ENCODE results near the gene P2RX3. TPM values are rescaled to one million over a fixed set of nuclear protein-coding genes. Genes with fewer than 3 reads are reported as not detected.

Gene P2RX3
- total RNA-seq, 4 donors from 2014 or later: not detected

- no peak overlapping the region for H3K4me3 ChIP-seq (ENCODE audit: low read depth, poor library complexity, severe bottlenecking)
- DNase-seq (ENCODE audit: low spot score in 2 of 2): no peak
- TF ChIP-seq POLR2A (IDR thresholded peaks at IDR 0.05): no peak
- TF ChIP-seq, protein P1, sequence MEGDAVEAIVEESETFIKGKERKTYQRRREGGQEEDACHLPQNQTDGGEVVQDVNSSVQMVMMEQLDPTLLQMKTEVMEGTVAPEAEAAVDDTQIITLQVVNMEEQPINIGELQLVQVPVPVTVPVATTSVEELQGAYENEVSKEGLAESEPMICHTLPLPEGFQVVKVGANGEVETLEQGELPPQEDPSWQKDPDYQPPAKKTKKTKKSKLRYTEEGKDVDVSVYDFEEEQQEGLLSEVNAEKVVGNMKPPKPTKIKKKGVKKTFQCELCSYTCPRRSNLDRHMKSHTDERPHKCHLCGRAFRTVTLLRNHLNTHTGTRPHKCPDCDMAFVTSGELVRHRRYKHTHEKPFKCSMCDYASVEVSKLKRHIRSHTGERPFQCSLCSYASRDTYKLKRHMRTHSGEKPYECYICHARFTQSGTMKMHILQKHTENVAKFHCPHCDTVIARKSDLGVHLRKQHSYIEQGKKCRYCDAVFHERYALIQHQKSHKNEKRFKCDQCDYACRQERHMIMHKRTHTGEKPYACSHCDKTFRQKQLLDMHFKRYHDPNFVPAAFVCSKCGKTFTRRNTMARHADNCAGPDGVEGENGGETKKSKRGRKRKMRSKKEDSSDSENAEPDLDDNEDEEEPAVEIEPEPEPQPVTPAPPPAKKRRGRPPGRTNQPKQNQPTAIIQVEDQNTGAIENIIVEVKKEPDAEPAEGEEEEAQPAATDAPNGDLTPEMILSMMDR (IDR thresholded peaks at IDR 0.05): no peak
- intact Hi-C loops (cut with DNase I; ENCODE audit: low total_unique reads): no loop called here
- WGBS, 2 donors: 88 to 92% methylated on average over 3 of the region's 3 CpGs
Observed at GRCh38 chr11:57419146-57419545, 81.0 kb downstream of the P2RX3 start.

DNA sequence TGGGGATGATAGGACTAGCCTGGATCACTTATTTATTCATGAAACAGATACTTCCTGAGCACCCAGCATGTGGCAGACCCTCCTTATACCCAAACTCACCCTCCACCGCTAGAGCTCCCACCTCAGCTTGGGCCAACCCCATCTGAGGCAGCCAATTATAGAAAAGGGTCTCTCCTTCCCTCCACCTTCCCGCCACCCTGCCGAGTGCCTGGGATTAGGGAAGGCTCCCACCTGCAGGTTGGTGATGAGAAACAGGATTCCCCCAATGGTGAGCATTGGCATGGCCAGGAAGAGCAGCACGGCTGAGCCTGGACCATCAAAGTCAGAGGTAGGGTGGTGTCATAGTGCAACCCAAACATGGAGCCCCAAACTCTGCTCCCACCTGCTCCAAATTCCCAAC lies 82.9 kb downstream of the P2RX3 start:
- no peak for DNase-seq (ENCODE audit: low spot score in 2 of 2)
- intact Hi-C loops (cut with DNase I; ENCODE audit: low total_unique reads): loop anchor here (2.0 kb wide), 1 partner anchor 26 kb away; no protein-coding TSS in a partner anchor

DNA sequence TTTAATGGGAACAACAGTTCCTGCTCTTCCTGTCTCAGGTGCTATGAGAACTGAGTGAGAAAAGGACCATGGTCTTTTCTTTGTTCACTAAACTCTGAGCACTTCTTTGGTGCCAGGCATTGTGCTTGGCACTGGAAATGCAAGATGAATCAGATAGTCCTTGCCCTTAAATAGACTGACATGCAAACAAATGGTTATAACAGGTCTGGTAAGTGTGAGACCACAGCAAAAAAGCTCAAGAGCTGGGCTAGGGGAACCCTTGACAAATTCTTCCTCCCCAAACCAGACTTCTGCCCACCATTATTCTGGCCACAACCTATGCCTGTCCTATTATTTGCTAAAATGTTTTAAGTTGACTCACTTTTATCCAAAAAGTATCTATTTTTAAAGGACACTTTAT lies 83.7 kb downstream of the P2RX3 start:
- no peak for DNase-seq (ENCODE audit: low spot score in 2 of 2)
- intact Hi-C loops (cut with DNase I; ENCODE audit: low total_unique reads): loop anchor here (2.0 kb wide), 1 partner anchor 27 kb away; no protein-coding TSS in a partner anchor
- no peak overlapping the region for H3K4me3 ChIP-seq (ENCODE audit: low read depth, poor library complexity, severe bottlenecking)
- no peak for TF ChIP-seq POLR2A (IDR thresholded peaks at IDR 0.05)
- TF ChIP-seq, protein P1 (IDR thresholded peaks at IDR 0.05): no peak

More for the DNA sequence above, 82.9 kb downstream of the P2RX3 start:
- no peak overlapping the region for H3K4me3 ChIP-seq (ENCODE audit: low read depth, poor library complexity, severe bottlenecking)
- WGBS, 2 donors: 87 to 96% methylated on average over 4 of the region's 4 CpGs
- TF ChIP-seq, protein P1 (IDR thresholded peaks at IDR 0.05): no peak
- no peak for TF ChIP-seq POLR2A (IDR thresholded peaks at IDR 0.05)

Other genes with a start within 250 kb of the P2RX3 start
- gene LRRC55, start 156.4 kb upstream of the P2RX3 start, total RNA-seq: under 1 TPM in 2 of 4 donors, not detected in 2; 0.08 to 0.15 TPM
- gene APLNR, start 101.1 kb upstream of the P2RX3 start, total RNA-seq: 1 to 10 TPM in 2 of 4 donors, under 1 TPM in 2; 0.17 to 1.6 (median 0.82) TPM
- gene TNKS1BP1, start 13.4 kb upstream of the P2RX3 start, total RNA-seq: 100 to 1,000 TPM; 219 to 273 (median 230) TPM
- 10 to 100 TPM; 66.1 to 76.1 (median 74.6) TPM for gene SSRP1, start 2.5 kb upstream of the P2RX3 start, total RNA-seq
- gene PRG3, start 42.8 kb downstream of the P2RX3 start, total RNA-seq: not detected
- 1 to 10 TPM in 1 of 4 donors, under 1 TPM in 1, not detected in 2; 0.84 to 1.7 TPM for gene PRG2, start 52.3 kb downstream of the P2RX3 start, total RNA-seq
- 10 to 100 TPM; 12.4 to 66.4 (median 41.1) TPM for gene SLC43A3, start 88.8 kb downstream of the P2RX3 start, total RNA-seq
- gene RTN4RL2, start 122.2 kb downstream of the P2RX3 start, total RNA-seq: 1 to 10 TPM in 3 of 4 donors, under 1 TPM in 1; 0.55 to 3.6 (median 2.3) TPM
- 10 to 100 TPM; 15.9 to 20.2 (median 18.3) TPM for gene SLC43A1, start 177.3 kb downstream of the P2RX3 start, total RNA-seq
- gene TIMM10, start 192.4 kb downstream of the P2RX3 start, total RNA-seq: 10 to 100 TPM; 24.3 to 53.2 (median 29.4) TPM
- gene SMTNL1, start 199.2 kb downstream of the P2RX3 start, total RNA-seq: not detected
- 10 to 100 TPM; 14.5 to 31.0 (median 19.9) TPM for gene UBE2L6, start 229.3 kb downstream of the P2RX3 start, total RNA-seq